ENCODE results near the gene SPINK6.

SPINK6 gene

DNA sequence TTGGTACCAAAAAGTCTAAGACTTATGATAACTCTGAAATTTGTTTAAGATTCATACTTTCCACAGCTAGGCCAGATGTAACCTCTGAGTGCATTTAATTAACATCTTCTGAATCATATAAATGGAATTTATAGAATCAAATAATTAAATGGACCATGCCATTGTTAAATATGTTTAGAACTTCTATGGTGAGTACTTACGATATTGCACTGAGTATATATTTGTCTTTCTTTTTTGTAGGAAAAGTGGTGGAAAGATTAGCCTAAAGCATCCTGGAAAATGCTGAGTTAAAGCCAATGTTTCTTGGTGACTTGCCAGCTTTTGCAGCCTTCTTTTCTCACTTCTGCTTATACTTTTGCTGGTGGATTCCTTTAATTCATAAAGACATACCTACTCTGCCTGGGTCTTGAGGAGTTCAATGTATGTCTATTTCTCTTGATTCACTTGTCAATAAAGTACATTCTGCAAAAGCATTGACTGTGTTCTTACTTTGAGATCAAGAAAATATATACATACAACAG lies 11.9 kb downstream of the SPINK6 start:
- FAIRE-seq (no peak), DNase-seq (ENCODE audit: insufficient read length, low spot score) (no peak)

DNA sequence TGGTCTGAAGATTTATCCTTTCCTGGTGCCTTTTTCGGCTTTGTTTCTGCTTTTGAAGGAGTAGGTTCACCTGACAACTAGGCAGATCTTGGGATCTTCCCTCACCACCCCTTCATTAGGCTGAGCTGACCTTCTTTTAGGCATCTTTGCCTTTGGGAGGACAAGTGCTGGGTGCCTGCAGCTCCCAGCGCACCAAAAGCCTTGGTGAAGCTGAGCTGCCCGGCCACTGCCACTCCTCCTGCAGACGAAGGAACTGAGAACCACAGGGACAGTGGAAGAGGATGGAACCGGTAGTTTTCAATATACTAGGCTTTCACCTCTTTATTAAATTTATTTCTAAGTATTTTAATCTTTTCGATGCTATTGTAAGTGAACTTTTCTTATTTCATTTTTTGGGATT lies 18.7 kb downstream of the SPINK6 start:
- no peak for FAIRE-seq
- DNase-seq (ENCODE audit: insufficient read length, low spot score), result no peak

DNA sequence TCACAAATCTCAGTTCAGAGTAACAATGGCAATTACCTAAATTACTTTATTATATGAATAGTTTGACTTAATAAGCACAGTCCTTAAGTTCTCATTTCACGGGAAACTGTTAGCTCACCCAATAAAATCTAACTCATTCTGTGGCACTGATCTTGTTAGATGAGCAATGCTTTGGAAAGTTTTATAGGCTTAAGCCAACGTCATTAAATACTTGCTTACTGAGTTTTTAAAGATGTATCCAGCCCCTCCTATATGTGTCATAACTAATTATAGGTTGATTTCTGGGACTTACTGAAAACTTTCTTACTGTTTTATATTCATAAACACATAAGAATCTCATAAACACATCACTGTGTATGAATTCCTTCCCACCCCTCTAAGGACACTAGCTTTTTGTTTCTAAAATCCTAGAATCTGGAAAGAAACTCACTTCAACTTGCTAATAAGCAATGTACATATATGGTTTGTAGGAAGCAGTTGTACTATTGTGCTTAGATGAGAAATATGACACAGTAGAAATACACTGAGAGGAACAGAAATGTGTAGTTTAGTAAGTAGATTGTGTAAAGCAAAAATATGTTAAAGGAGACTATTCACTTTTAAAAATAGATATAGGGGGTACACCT lies 21.4 kb downstream of the SPINK6 start:
- no peak for DNase-seq (ENCODE audit: insufficient read length, low spot score)
- FAIRE-seq, result no peak

DNA sequence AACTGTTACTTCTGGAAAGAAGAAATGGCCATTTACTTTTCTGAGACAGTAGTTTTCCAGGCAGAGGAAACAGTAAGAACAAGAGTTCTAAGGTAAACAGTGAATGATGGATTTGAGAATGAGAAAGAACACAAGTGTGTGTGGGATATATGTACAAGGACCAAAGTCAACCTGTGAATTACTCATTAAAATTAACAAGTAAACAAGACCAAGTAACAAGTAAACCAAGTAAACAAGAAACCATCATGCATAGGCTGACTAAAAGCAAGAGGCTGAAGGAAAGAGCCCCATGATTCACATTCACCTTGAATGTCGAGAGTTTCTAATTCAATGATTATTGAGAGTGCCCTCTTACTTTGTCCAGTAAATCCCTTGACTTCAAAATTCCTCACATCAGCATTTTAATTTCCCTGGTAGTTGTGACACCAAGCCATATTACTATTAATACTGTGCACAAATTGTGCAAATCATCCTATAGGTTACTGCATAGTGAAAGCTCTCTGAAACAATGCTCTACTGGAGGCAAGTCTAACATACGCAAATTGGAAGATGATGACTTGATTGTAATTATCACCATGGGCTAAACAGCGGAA lies 25.6 kb downstream of the SPINK6 start:
- no peak for FAIRE-seq
- no peak for DNase-seq (ENCODE audit: insufficient read length, low spot score)

DNA sequence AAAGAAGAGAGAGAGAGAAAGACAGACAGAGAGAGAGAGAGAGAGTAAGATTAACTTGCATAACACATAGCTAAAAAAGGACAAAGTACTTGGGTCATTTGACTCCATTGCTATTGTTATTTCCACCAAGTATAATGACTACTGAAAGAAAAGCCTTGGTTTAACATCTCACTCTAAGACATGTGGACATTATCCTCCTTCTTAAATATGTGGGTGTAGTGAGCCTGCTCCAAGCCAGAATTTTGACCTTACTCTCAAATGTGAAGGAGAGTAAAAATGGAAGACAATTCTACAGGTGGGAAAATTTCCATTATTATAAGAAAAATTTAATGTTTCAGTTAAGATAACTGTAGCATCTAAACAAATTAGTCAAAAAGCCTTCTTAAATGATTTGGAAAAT lies 27.0 kb downstream of the SPINK6 start:
- FAIRE-seq (no peak), DNase-seq (ENCODE audit: insufficient read length, low spot score) (no peak)

DNA sequence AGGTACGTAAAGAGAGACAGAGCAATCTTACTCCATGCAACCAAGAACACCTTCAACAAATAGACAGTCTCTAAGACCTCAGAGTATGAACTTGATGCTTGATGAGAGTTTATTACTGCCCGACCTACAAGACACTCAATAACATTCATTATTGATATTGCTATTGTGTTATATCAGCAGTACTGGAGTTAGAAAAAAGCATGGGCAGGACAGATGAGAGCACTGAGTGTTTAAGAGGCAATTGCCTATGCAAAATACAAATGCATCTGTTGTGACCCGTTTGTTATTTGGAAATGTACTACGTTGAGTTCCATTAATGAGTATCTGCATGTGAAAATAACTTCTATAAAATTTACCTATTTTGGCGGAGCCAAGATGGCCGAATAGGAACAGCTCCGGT lies 27.4 kb downstream of the SPINK6 start:
- DNase-seq (ENCODE audit: insufficient read length, low spot score) (no peak), FAIRE-seq (no peak)

DNA sequence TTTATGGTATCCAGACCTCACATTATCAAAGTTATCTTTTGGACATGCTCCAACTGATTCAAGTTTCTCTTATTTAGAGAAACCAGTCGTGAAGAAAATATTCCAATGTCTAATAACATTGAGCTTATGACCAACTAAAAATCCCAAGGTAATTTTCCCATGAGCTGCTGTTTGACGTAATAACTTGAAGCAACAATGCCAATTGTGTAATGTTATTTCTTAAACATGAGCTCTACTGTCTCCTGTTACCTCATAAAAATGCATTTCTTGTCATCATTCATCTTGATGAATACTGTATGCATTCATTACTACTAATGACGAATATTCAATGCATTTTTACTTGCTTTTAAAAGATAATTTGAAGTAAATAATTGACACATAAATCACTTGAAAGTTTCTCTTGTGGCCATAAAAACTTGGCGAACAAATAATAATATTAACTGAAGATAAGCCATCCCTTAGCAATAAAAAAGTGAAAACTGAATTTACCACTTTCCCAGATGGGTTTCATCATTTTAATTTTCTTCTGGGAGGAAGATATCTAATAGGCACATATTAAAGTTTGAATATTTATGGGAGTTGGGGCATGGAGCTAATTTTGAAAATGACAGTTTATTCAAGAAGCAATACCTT lies 35.1 kb downstream of the SPINK6 start:
- no peak for DNase-seq (ENCODE audit: insufficient read length, low spot score)
- no peak for FAIRE-seq

DNA sequence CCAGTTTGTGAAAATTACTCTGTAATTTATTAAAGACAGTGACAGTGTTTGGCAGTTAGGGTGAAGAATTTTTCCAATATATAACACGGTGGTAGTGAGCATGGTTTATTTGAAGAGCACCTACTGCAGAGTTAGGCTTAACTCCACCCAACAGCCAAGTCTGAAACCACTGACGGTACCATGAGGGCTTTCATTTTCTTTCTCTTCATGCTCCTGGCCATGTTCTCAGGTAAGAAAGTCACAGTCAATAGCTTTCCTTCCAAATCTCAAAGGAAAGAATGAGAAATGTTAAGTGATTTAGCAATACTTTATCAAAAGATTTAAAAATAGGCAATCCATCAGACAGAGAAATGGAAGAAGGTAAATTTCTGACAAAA lies 35.6 kb downstream of the SPINK6 start, which contains the start of gene MARCOL:
TSS of gene MARCOL (plus strand) at position 108 of the 377 bp plus-strand sequence. CDS start at position 181, 73 bp downstream.
- FAIRE-seq (no peak), DNase-seq (ENCODE audit: insufficient read length, low spot score) (no peak)

DNA sequence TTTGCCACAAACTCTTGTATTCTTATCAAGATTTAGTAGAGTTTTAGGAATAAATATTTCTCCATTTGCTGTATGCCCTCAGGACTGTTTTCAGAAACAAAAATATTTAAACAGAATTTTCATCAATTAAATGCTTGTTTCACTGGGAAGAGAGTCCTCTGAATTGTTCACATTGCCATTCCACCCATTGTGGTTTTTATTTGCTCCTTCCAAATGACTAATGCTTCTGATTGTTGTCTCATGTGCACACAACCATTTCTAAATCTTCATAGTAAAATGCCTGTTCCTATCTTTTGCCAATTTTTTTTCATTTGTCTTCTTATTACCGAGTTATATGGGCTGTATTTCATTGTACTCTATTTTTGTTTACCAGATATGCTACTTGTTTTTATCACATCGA lies 46.1 kb downstream of the SPINK6 start:
- no peak for FAIRE-seq
- DNase-seq (ENCODE audit: insufficient read length, low spot score), result no peak

DNA sequence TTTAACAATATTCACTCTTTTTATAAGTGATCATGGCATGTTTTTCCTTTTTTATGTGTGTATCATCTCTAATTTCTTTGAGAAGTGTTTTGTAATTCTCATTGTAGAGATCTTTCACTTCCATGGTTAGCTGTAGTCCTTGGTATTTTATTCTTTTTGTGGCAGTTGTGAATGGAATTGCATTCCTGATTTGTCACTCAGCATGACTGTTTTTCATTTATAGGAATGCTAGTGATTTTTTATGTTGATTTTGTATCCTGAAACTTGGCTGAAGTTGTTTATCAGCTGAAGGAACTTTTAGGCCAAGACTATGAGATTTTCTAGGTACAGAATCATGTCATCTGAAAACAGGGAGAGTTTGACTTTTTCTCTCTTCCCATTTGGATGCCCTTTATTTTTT lies 52.6 kb downstream of the SPINK6 start:
- FAIRE-seq, result no peak
- DNase-seq (ENCODE audit: insufficient read length, low spot score), result no peak

DNA sequence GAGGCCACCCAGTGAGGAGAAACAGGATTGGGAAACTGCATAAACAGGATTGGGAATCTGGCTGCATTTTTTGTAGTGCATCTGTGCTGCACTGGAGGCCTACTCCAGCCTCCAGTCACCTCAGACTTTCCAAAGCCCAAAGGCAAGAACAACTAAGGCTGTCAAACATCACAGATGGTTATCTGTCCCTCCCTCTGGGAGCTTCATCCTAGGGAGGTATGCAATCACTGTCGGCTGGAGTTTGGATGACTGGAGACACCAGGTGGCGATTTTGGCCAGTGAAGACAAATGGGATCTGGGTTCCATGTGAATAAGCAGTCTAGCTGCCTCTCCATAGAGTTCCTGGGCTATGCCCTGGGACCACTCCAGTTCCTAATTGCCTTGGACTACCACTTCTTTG lies 56.4 kb downstream of the SPINK6 start:
- DNase-seq (ENCODE audit: insufficient read length, low spot score), result no peak
- FAIRE-seq, result no peak

DNA sequence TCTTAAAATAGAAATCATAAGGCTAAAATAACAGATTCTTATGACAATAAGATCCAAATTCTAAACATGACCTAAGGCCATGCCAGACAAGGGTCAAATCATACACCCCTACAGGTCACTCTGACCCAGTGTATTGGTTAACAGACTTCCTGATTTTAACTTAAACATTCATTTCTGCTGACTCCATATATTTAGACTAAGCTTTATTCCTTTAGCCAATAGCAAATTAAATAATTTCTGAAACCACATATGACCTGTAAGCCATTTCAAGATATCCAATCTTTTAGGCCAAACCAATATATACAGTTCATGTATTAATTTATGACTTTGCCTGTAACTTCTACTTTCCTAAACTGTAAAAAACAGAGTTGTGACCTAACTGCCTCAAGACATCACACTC lies 58.4 kb downstream of the SPINK6 start:
- DNase-seq (ENCODE audit: insufficient read length, low spot score), result no peak
- FAIRE-seq, result no peak

All from HTR-8/SVneo (cell line).